Measurements from ENCODE around the gene LAMTOR2. TPM values are rescaled to one million over a fixed set of nuclear protein-coding genes. Genes with fewer than 3 reads are reported as not detected.

Gene LAMTOR2
- total RNA-seq, 1 experiment from 2014 or later: 63.4 TPM

GRCh38 chr1:156048663-156049258, 5.8 kb upstream of the LAMTOR2 start:
- no TSS peak for BruUV-seq (replicated peaks)
- Histone ChIP-seq H3K36me3 (ENCODE audit: control insufficient read depth, insufficient read depth, low read length) (peaks cover 6% of the 10 kb centered on the region), H3K27ac (ENCODE audit: low read length) (no peak overlapping the region), H3K9me3 (ENCODE audit: control insufficient read depth, insufficient read depth, low read depth, low read length) (no peaks in the 10 kb centered on the region), H3K4me1 (ENCODE audit: control insufficient read depth, insufficient read depth, low read length) (peaks cover 3% of the 10 kb centered on the region; the same call in 1 of the 2 replicates), H3K27me3 (ENCODE audit: control insufficient read depth, insufficient read depth, low read length) (no peaks in the 10 kb centered on the region), H3K4me3 (ENCODE audit: low read depth in 2 of 2, low read length in 2 of 2) (no peak overlapping the region)
- in situ Hi-C loops (cut with HindIII; ENCODE audit: low pct_unique_long_range_greater_than_20kb, low sequenced_read_pairs): no loop called here
- TF ChIP-seq SIN3A (IDR thresholded peaks at IDR 0.05; ENCODE audit: borderline replicate concordance, insufficient read depth, low read depth, low read length): no peak
- TF ChIP-seq POLR2AphosphoS5 (IDR thresholded peaks at IDR 0.05; ENCODE audit: low read depth, low read length): no peak
- TF ChIP-seq CTCF (IDR thresholded peaks at IDR 0.05): no peak
- CTCF ChIA-PET: no interaction called here
- ATAC-seq (no peak), DNase-seq (ENCODE audit: low read depth, low spot score) (no peak)
- POLR2A ChIA-PET: no interaction called here
- intact Hi-C loops (cut with micrococcal nuclease; ENCODE audit: unreplicated experiment): no loop called here

- Histone ChIP-seq H3K27me3 (ENCODE audit: control insufficient read depth, insufficient read depth, low read length) (no peaks in the 10 kb centered on the region), H3K36me3 (ENCODE audit: control insufficient read depth, insufficient read depth, low read length) (peaks cover 3% of the 10 kb centered on the region), H3K4me3 (ENCODE audit: low read depth in 2 of 2, low read length in 2 of 2) (no peak overlapping the region), H3K27ac (ENCODE audit: low read length) (no peak overlapping the region), H3K9me3 (ENCODE audit: control insufficient read depth, insufficient read depth, low read depth, low read length) (no peaks in the 10 kb centered on the region), H3K4me1 (ENCODE audit: control insufficient read depth, insufficient read depth, low read length) (peaks cover 3% of the 10 kb centered on the region; the same call in 1 of the 2 replicates)
- POLR2A ChIA-PET: no interaction called here
- CTCF ChIA-PET: no interaction called here
- intact Hi-C loops (cut with micrococcal nuclease; ENCODE audit: unreplicated experiment) (no loop called here), in situ Hi-C loops (cut with HindIII; ENCODE audit: low pct_unique_long_range_greater_than_20kb, low sequenced_read_pairs) (no loop called here)
- BruUV-seq (replicated peaks): no TSS peak
- ATAC-seq (no peak), DNase-seq (ENCODE audit: low read depth, low spot score) (no peak)
- TF ChIP-seq SIN3A (IDR thresholded peaks at IDR 0.05; ENCODE audit: borderline replicate concordance, insufficient read depth, low read depth, low read length): no peak
- no peak for TF ChIP-seq POLR2AphosphoS5 (IDR thresholded peaks at IDR 0.05; ENCODE audit: low read depth, low read length)
- TF ChIP-seq TCF7L2 (IDR thresholded peaks at IDR 0.05; ENCODE audit: low read depth, low read length): no peak
- no peak for TF ChIP-seq CTCF (IDR thresholded peaks at IDR 0.05)
- no peak for TF ChIP-seq REST (IDR thresholded peaks at IDR 0.05; ENCODE audit: insufficient read depth in 1 of 2, low read depth in 2 of 2, low read length in 1 of 2)
Measured at GRCh38 chr1:156050376-156050775, 4.2 kb upstream of the LAMTOR2 start.
